HepG2 (cell line): ENCODE results near the gene PRSS3.

ENCODE experiments used
- CTCF ChIP-seq: sonication (generic); formaldehyde crosslinking; IDR thresholded peaks from 2 replicates; pipeline ENCODE4 v1.5.0; 2020; ENCODE audit warnings: mild to moderate bottlenecking, missing genetic modification reagents, moderate library complexity
- GABPA ChIP-seq, 2 experiments: IDR thresholded peaks; 2 replicates each; pipeline ENCODE4 v1.6.1; 2011 to 2016; ENCODE audit warnings: low read depth in 2 of 2, low read length in 1 of 2, missing biosample characterization in 1 of 2, missing genetic modification characterization in 1 of 2
- NR1H2 ChIP-seq: sonication (generic); formaldehyde crosslinking; IDR thresholded peaks from 2 replicates; pipeline ENCODE4 v1.8.1; 2022; ENCODE audit warnings: low read depth, missing genetic modification reagents, borderline replicate concordance
- PCBP2 ChIP-seq: fragments of 200-400 bp; formaldehyde crosslinking; optimal IDR thresholded peaks from 2 replicates; pipeline ENCODE3; 2018; ENCODE audit warnings: low read length, low read depth; ENCODE audit not compliant: poor library complexity, severe bottlenecking
- TEAD2 ChIP-seq: sonication (generic); formaldehyde crosslinking; IDR thresholded peaks from 2 replicates; pipeline ENCODE4 v1.9.0; 2021; ENCODE audit warnings: missing genetic modification reagents

DNA sequence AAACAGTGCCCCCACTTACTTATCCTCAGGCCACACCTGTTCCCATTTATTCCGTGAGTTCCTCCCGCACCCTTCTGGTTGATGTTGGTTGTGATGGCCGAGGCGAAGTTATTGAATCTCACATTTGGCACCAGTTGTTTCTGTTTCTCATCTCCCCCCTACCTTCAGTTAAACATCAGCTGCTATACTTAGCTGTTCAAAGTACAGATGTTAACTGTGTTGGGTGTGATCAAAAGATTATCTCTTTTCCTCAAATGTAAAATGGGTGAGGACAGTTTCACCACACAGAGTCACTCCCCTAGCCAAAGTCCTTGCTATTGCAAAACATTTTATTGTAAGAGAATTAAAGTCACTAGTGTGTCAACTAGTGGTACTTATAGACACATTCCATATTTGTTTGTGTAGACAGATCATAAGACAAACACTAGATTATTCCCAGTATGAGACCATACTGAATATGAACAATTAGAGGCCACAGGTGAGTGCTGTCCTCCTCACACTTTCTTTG is 43.2 kb upstream of the PRSS3 start:
- TF ChIP-seq GABPA (IDR thresholded peaks at IDR 0.05; ENCODE audit: low read depth, low read length) (no peak), GABPA (CRISPR knock-in tag; IDR thresholded peaks at IDR 0.05; ENCODE audit: low read depth) (no peak), NR1H2 (CRISPR knock-in tag) (no peak), TEAD2 (CRISPR knock-in tag) (no peak), CTCF (CRISPR knock-in tag) (peak; percentile 19; the same call in 1 of the 2 replicates), PCBP2 (no peak)
